GM23338 (cell line): ENCODE results near the gene RNF214. TPM values are rescaled to one million over a fixed set of nuclear protein-coding genes. Genes with fewer than 3 reads are reported as not detected.

Source experiments
- ATAC-seq: fragments of 200-7000 bp; cut with Tn5 transposase; 3 replicates; pipeline ENCODE4 v1.9.1; 2020
- DNase-seq: peaks from one replicate; pipeline ENCODE4 v3.0.0-alpha.2; 2015; ENCODE audit warnings: low spot score
- H2AFZ ChIP-seq: fragments of 200-600 bp; sonication (generic); 2 replicates; pipeline ENCODE4 v1.8.0; 2016; ENCODE audit warnings: antibody characterized with exemption, mild to moderate bottlenecking, moderate library complexity
- H3F3A ChIP-seq: fragments of 200-600 bp; sonication (generic); replicated peaks from 2 replicates; pipeline ENCODE4 v1.8.0; 2017; ENCODE audit warnings: antibody characterized with exemption, mixed run types, low read depth
- H3K27ac ChIP-seq: fragments of 200-600 bp; sonication (generic); 2 replicates; pipeline ENCODE4 v1.6.1; 2016; ENCODE audit warnings: low read depth
- H3K27me3 ChIP-seq: fragments of 200-600 bp; sonication (generic); 2 replicates; pipeline ENCODE4 v1.8.0; 2016; ENCODE audit warnings: mild to moderate bottlenecking, mixed run types, moderate library complexity; ENCODE audit not compliant: insufficient read depth
- H3K36me3 ChIP-seq: fragments of 200-600 bp; sonication (generic); 2 replicates; pipeline ENCODE4 v1.8.0; 2016; ENCODE audit warnings: mild to moderate bottlenecking; ENCODE audit not compliant: insufficient read depth
- H3K4me1 ChIP-seq: fragments of 200-600 bp; sonication (generic); 2 replicates; pipeline ENCODE4 v1.8.0; 2016; ENCODE audit warnings: mild to moderate bottlenecking, moderate library complexity; ENCODE audit not compliant: insufficient read depth
- H3K4me2 ChIP-seq: fragments of 200-600 bp; sonication (generic); 2 replicates; pipeline ENCODE4 v1.7.1; 2017; ENCODE audit warnings: mixed run types
- H3K4me3 ChIP-seq: fragments of 200-600 bp; sonication (generic); 2 replicates; pipeline ENCODE4 v1.6.1; 2016; ENCODE audit warnings: mixed run types
- H3K79me2 ChIP-seq: fragments of 200-600 bp; sonication (generic); replicated peaks from 2 replicates; pipeline ENCODE4 v1.8.0; 2017; ENCODE audit warnings: mild to moderate bottlenecking; ENCODE audit not compliant: insufficient read depth
- H3K9me2 ChIP-seq: fragments of 200-600 bp; sonication (generic); 2 replicates; pipeline ENCODE4 v1.8.0; 2017; ENCODE audit not compliant: insufficient read depth
- H4K20me1 ChIP-seq: fragments of 200-600 bp; sonication (generic); replicated peaks from 2 replicates; pipeline ENCODE4 v1.8.0; 2017; ENCODE audit warnings: mild to moderate bottlenecking; ENCODE audit not compliant: insufficient read depth
- H3K27ac Mint-ChIP-seq: 2 replicates; pipeline ENCODE4 v1.8.0; 2020; ENCODE audit warnings: inconsistent platforms, mild to moderate bottlenecking, moderate library complexity, mixed read lengths
- H3K27me3 Mint-ChIP-seq: 3 replicates; pipeline ENCODE4 v1.8.0; 2022; ENCODE audit warnings: low read depth, mild to moderate bottlenecking, moderate library complexity, mixed read lengths, inconsistent platforms; ENCODE audit not compliant: insufficient read depth, poor library complexity
- H3K36me3 Mint-ChIP-seq: 3 replicates; pipeline ENCODE4 v1.8.0; 2021; ENCODE audit warnings: low read depth, mild to moderate bottlenecking, inconsistent platforms, moderate library complexity, mixed read lengths
- H3K4me1 Mint-ChIP-seq: 3 replicates; pipeline ENCODE4 v1.8.0; 2020; ENCODE audit warnings: mild to moderate bottlenecking, inconsistent platforms, mixed read lengths
- H3K4me3 Mint-ChIP-seq: 3 replicates; pipeline ENCODE4 v1.8.0; 2021; ENCODE audit warnings: moderate library complexity, mild to moderate bottlenecking, inconsistent platforms, mixed read lengths
- H3K9me3 Mint-ChIP-seq: 3 replicates; pipeline ENCODE4 v1.8.0; 2020; ENCODE audit warnings: moderate library complexity, mild to moderate bottlenecking, inconsistent platforms, mixed read lengths
- ETS1 ChIP-seq: IDR thresholded peaks from 2 replicates; pipeline ENCODE4 v1.6.1; 2016; ENCODE audit warnings: antibody characterized with exemption
- EZH2 ChIP-seq: fragments of 200-600 bp; sonication (generic); IDR thresholded peaks from one replicate; pipeline ENCODE4 v1.8.0; 2017; ENCODE audit warnings: antibody characterized with exemption, mild to moderate bottlenecking, low read depth; ENCODE audit not compliant: unreplicated experiment
- EZH2phosphoT487 ChIP-seq: fragments of 200-600 bp; sonication (generic); IDR thresholded peaks from one replicate; pipeline ENCODE4 v1.8.1; 2018; ENCODE audit warnings: antibody characterized with exemption; ENCODE audit not compliant: unreplicated experiment
- STAT1 ChIP-seq: IDR thresholded peaks from one replicate; pipeline ENCODE4 v1.6.1; 2016; ENCODE audit warnings: antibody characterized with exemption; ENCODE audit not compliant: unreplicated experiment
- ZNF331 ChIP-seq: fragments of 250-450 bp; sonication (Bioruptor Pico); IDR thresholded peaks from 2 replicates; pipeline ENCODE4 v1.5.0; 2020; ENCODE audit warnings: low read depth, mild to moderate bottlenecking, moderate library complexity
- polyA plus RNA-seq: library from polyadenylated mRNA; unstranded; fragments of >200 nt; fragmentation: Nextera tagmentation; extraction: Ambion mirVana; gene quantifications from 2 replicates; pipeline ENCODE4 v1.2.1, GENCODE V29; 2016
- total RNA-seq: library from RNA; depleted of rRNA; stranded (reverse); fragments of >200 nt; shearing (Covaris generic); gene quantifications from 2 replicates; pipeline ENCODE4 v1.2.3, GENCODE V29; 2014
- TF ChIP-seq, protein P1 (sequence below), 2 experiments: fragments of 200-600 bp in 1 of 2; sonication (generic) in 1 of 2; conservative IDR thresholded peaks; 2 replicates each; pipeline versions ENCODE4 v1.5.1 to v1.6.1; 2016 to 2017; ENCODE audit warnings: antibody characterized with exemption in 2 of 2, low read depth in 2 of 2, mild to moderate bottlenecking in 2 of 2, moderate library complexity in 1 of 2

Gene RNF214
- total and polyA plus RNA-seq, 2 experiments from 2014 or later = 19.4 to 28.4 TPM

DNA sequence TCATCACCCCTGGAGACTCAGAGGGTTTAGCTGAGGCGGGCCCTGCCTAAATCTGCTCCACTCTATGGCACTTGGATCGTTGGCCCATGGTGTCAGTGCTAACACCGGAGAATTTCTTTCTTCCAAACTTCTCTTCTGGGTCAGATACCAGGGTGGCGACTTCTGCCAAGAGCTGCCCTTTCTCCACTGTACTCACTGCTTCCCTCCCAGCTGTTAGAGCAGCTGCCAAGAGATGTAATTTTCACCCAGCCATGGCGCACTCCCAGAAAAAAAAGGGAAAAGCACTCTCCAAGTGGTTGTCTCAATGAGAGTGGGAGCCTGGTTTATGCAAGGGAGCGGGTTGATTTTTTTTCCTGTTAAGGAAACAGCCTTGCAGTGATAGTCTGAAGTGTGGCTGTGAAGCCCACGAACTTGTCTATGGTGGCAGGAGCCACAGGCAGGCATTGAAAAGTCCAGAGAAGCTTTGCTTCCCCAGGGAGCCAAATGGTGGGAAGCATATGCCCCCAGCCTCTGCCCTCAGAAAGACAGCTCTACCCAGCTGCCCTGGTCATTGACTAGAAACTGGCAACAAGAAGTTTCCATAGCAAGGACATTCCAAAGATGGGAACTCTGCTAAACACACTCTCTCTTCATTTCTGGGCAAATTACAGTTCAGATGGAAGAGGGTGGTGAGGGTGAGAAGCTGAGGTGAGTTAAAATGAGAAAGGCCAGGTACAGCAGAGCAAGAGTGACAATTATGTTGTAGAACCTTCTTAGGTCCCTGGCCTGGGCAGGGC, 11.3 kb upstream of the RNF214 start:
- TF ChIP-seq STAT1 (no peak), EZH2phosphoT487 (no peak), EZH2 (no peak), ETS1 (no peak)
- TF ChIP-seq, protein P1, sequence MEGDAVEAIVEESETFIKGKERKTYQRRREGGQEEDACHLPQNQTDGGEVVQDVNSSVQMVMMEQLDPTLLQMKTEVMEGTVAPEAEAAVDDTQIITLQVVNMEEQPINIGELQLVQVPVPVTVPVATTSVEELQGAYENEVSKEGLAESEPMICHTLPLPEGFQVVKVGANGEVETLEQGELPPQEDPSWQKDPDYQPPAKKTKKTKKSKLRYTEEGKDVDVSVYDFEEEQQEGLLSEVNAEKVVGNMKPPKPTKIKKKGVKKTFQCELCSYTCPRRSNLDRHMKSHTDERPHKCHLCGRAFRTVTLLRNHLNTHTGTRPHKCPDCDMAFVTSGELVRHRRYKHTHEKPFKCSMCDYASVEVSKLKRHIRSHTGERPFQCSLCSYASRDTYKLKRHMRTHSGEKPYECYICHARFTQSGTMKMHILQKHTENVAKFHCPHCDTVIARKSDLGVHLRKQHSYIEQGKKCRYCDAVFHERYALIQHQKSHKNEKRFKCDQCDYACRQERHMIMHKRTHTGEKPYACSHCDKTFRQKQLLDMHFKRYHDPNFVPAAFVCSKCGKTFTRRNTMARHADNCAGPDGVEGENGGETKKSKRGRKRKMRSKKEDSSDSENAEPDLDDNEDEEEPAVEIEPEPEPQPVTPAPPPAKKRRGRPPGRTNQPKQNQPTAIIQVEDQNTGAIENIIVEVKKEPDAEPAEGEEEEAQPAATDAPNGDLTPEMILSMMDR (conservative IDR thresholded peaks at IDR 0.05; ENCODE audit: low read depth in 2 of 2) = no peak
- Mint-ChIP-seq H3K9me3 (no peaks in the 10 kb centered on the region), H3K4me3 (no peak overlapping the region), H3K27ac (no peak overlapping the region; the same call in 1 of the 2 replicates), H3K27me3 (peaks cover 11% of the 10 kb centered on the region), H3K4me1 (peaks cover 8% of the 10 kb centered on the region), H3K36me3 (peaks cover 25% of the 10 kb centered on the region)
- Histone ChIP-seq H3K4me3 (no peak overlapping the region), H3K9me2 (no peaks in the 10 kb centered on the region), H3K36me3 (0 out of 2 replicates have a peak, but pooled peaks cover 6% of the 10 kb centered on the region), H3F3A (no peaks in the 10 kb centered on the region), H2AFZ (no peak overlapping the region), H3K4me2 (no peak overlapping the region), H3K4me1 (no peaks in the 10 kb centered on the region), H3K27ac (no peak overlapping the region), H3K79me2 (no peaks in the 10 kb centered on the region), H4K20me1 (peaks cover 4% of the 10 kb centered on the region; the same call in 1 of the 2 replicates), H3K27me3 (no peaks in the 10 kb centered on the region)
- no peak for ATAC-seq
- DNase-seq = no peak

DNA sequence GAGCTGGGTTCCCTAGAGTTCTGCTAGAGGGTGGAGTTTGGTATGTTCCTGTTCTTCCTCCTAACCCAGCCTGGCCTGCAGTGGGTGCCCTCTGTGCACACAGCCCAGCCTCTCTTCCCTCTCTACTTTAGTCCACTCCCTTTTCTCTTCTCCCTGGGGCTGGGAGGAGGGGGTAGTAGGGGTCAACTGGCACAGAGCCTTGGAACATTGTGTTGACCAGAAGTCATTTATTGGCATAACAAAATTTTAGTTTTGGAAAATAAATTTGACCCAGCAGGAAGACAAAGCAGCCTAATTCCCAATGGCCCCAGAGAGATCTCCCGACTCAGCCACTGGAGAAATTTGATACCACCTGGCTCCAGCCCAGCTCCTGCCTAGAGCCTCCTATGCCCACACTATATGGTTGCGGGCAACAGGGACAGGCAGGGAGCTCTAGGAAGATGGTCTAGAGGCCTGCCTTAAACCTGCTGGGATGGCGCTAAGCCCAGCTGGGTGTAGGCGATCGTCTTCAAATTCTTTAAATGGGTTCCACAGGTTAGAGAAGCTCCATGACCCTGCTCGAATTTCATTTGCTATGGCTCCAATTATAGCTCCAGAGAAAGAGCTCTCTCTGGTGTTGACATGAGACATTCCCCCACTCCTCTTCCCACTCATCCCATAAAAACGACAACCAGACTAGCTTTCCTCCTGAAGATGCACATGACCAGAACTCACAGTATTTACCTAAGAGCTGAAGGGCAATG, 10.5 kb upstream of the RNF214 start:
- DNase-seq (no peak), ATAC-seq (peak; percentile 72)
- Histone ChIP-seq H3K4me1 (no peaks in the 10 kb centered on the region), H3K79me2 (no peaks in the 10 kb centered on the region), H3K27ac (no peak overlapping the region), H2AFZ (no peak overlapping the region), H3K4me3 (no peak overlapping the region), H3K27me3 (no peaks in the 10 kb centered on the region), H3F3A (peaks cover 4% of the 10 kb centered on the region; the same call in 1 of the 2 replicates), H4K20me1 (0 out of 2 replicates have a peak, but pooled peaks cover 4% of the 10 kb centered on the region), H3K9me2 (no peaks in the 10 kb centered on the region), H3K36me3 (0 out of 2 replicates have a peak, but pooled peaks cover 5% of the 10 kb centered on the region), H3K4me2 (no peak overlapping the region)
- Mint-ChIP-seq H3K4me1 (peaks cover 8% of the 10 kb centered on the region), H3K27ac (peak overlapping the region; percentile 9; the same call in 1 of the 2 replicates), H3K27me3 (peaks cover 12% of the 10 kb centered on the region), H3K36me3 (peaks cover 28% of the 10 kb centered on the region), H3K9me3 (no peaks in the 10 kb centered on the region), H3K4me3 (no peak overlapping the region)
- TF ChIP-seq ZNF331 = no peak
- TF ChIP-seq, protein P1 (conservative IDR thresholded peaks at IDR 0.05; ENCODE audit: low read depth in 2 of 2) = peak in 1 of 2 experiments; percentile 17; a peak in 1 of 4 replicates
